Astrocyte (in vitro differentiated cells and primary cell): ENCODE data around the gene CDK6.

Experiments used
- CTCF ChIP-seq: IDR thresholded peaks from 2 replicates; pipeline ENCODE4 v1.5.1; 2011; ENCODE audit warnings: low read depth, mild to moderate bottlenecking, inconsistent platforms, low read length, moderate library complexity; ENCODE audit not compliant: insufficient read depth
- EZH2 ChIP-seq: IDR thresholded peaks from 2 replicates; pipeline ENCODE4 v1.6.1; 2012; ENCODE audit warnings: mild to moderate bottlenecking, low read length, inconsistent platforms; ENCODE audit not compliant: insufficient read depth

- TF ChIP-seq CTCF (no peak), EZH2 (no peak)
These were observed 183.2 kb downstream of the CDK6 start for GRCh38 chr7:92653136-92653535.
